ENCODE measurements around the gene PPAN. TPM values are rescaled to one million over a fixed set of nuclear protein-coding genes. Genes with fewer than 3 reads are reported as not detected.

PPAN gene, protein sequence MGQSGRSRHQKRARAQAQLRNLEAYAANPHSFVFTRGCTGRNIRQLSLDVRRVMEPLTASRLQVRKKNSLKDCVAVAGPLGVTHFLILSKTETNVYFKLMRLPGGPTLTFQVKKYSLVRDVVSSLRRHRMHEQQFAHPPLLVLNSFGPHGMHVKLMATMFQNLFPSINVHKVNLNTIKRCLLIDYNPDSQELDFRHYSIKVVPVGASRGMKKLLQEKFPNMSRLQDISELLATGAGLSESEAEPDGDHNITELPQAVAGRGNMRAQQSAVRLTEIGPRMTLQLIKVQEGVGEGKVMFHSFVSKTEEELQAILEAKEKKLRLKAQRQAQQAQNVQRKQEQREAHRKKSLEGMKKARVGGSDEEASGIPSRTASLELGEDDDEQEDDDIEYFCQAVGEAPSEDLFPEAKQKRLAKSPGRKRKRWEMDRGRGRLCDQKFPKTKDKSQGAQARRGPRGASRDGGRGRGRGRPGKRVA
- 10 to 100 TPM; 25.7 to 45.3 (median 35.8) TPM for total RNA-seq

GRCh38 chr19:10106100-10106936 lies at the start of gene PPAN:
Gene PPAN (plus strand): TSS chr19:10106362. CDS start chr19:10106395, 33 bp downstream.
- Histone ChIP-seq H3K27me3 (no peaks in the 10 kb centered on the region), H3K27ac (peak within 1 kb of the TSS; percentile 53 to 89 (median 71)), H3K4me1 (peaks cover 0 to 24% (median 12%) of the 10 kb centered on the region in 4 donors), H3K4me3 (peak within 1 kb of the TSS; percentile 74 to 90 (median 80)), H3K9me3 (no peaks in the 10 kb centered on the region), H3K36me3 (peaks cover 11 to 41% (median 28%) of the 10 kb centered on the region in 3 donors)
- TF ChIP-seq EP300 (IDR thresholded peaks at IDR 0.05) (peak; percentile 80 to 90), POLR2A (IDR thresholded peaks at IDR 0.05) (peak in 1 of 2 donors; percentile 61)
- TF ChIP-seq, protein P1, sequence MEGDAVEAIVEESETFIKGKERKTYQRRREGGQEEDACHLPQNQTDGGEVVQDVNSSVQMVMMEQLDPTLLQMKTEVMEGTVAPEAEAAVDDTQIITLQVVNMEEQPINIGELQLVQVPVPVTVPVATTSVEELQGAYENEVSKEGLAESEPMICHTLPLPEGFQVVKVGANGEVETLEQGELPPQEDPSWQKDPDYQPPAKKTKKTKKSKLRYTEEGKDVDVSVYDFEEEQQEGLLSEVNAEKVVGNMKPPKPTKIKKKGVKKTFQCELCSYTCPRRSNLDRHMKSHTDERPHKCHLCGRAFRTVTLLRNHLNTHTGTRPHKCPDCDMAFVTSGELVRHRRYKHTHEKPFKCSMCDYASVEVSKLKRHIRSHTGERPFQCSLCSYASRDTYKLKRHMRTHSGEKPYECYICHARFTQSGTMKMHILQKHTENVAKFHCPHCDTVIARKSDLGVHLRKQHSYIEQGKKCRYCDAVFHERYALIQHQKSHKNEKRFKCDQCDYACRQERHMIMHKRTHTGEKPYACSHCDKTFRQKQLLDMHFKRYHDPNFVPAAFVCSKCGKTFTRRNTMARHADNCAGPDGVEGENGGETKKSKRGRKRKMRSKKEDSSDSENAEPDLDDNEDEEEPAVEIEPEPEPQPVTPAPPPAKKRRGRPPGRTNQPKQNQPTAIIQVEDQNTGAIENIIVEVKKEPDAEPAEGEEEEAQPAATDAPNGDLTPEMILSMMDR (IDR thresholded peaks at IDR 0.05): peak in 2 of 5 experiments; percentile 31 to 42
- 1 to 3% methylated on average over 24 to 58 of the region's 71 CpGs for WGBS, 2 donors
- peak; percentile 97 to 99 for DNase-seq (ENCODE audit: low spot score in 2 of 2)

DNA sequence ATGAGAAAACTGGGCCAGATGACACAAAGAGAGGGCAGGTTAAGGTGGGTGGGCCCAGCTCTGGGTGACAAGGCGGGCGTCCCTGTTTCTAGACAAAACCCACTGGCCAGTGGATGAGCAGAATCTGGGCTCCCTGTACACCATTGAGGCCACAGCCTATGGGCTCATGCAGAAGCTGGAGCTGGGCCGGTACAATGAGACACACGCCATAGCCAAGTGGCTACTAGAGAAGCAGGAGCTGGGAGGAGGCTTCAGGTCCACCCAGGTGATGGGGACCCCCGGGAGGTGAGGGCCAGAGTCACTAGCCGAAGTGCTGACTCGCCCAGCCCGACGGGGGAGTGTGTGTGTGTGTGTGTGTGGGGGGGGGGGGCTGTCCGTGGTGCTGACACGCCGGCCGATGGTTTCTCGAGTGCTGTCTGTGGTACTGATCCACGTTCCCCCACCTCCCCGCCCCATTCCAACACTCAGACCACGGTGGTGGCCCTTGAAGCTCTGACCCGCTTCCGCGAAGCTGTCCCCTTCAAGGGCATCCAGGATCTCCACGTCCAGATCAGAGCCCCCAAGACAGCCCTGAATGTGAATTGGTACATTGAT lies 44.3 kb upstream of the PPAN start:
- no peak overlapping the region for H3K27ac ChIP-seq
- DNase-seq (ENCODE audit: low spot score in 2 of 2): no peak
- H3K4me3 ChIP-seq: no peak overlapping the region
- TF ChIP-seq EP300 (IDR thresholded peaks at IDR 0.05) (no peak), POLR2A (IDR thresholded peaks at IDR 0.05) (no peak)
- TF ChIP-seq, protein P1 (IDR thresholded peaks at IDR 0.05): no peak
- no peaks in the 10 kb centered on the region for H3K4me1 ChIP-seq
- H3K36me3 ChIP-seq: no peaks in the 10 kb centered on the region
- H3K27me3 ChIP-seq: peaks cover 0 to 36% of the 10 kb centered on the region in 2 donors
- WGBS, 2 donors: 39 to 58% methylated on average over 8 to 11 of the region's 21 CpGs
- H3K9me3 ChIP-seq: no peaks in the 10 kb centered on the region

- H3K27ac ChIP-seq: no peak overlapping the region
- no peaks in the 10 kb centered on the region for H3K4me1 ChIP-seq
- no peaks in the 10 kb centered on the region for H3K36me3 ChIP-seq
- H3K27me3 ChIP-seq: peaks cover 0 to 6% of the 10 kb centered on the region in 2 donors
- no peak overlapping the region for H3K4me3 ChIP-seq
- peaks cover 0 to 3% (median 0%) of the 10 kb centered on the region in 4 donors for H3K9me3 ChIP-seq
- no peak for TF ChIP-seq EP300 (IDR thresholded peaks at IDR 0.05)
- TF ChIP-seq POLR2A (IDR thresholded peaks at IDR 0.05): no peak
- TF ChIP-seq, protein P1 (IDR thresholded peaks at IDR 0.05): no peak
- DNase-seq (ENCODE audit: low spot score in 2 of 2): no peak
- WGBS, 2 donors: 64% methylated on average over 4 of the region's 4 CpGs
Measured at GRCh38 chr19:10068205-10068604, 38.0 kb upstream of the PPAN start.

GRCh38 chr19:10069046-10069445 lies 37.1 kb upstream of the PPAN start:
- no peak for DNase-seq (ENCODE audit: low spot score in 2 of 2)
- no peak overlapping the region for H3K4me3 ChIP-seq
- H3K36me3 ChIP-seq: no peaks in the 10 kb centered on the region
- H3K4me1 ChIP-seq: no peaks in the 10 kb centered on the region
- H3K9me3 ChIP-seq: peaks cover 0 to 12% (median under 1%) of the 10 kb centered on the region in 4 donors
- H3K27ac ChIP-seq: no peak overlapping the region
- H3K27me3 ChIP-seq: peaks cover 0 to 3% of the 10 kb centered on the region in 2 donors
- TF ChIP-seq EP300 (IDR thresholded peaks at IDR 0.05) (no peak), POLR2A (IDR thresholded peaks at IDR 0.05) (no peak)
- TF ChIP-seq, protein P1 (IDR thresholded peaks at IDR 0.05): no peak
- 67 to 87% methylated on average over 6 of the region's 6 CpGs for WGBS, 2 donors

All from tibial nerve (tissue), 4 donors.